CD4-positive, alpha-beta T cell treated with Interleukin-6 at 100 ng/mL for 8 hours (primary cell): ENCODE measurements around the gene DUSP3.

Source experiments
- DNase-seq: peaks from one replicate; pipeline ENCODE4 v3.0.0-alpha.2; 2020; ENCODE audit warnings: mixed read lengths, low spot score

The DUSP3 gene

GRCh38 chr17:43778337-43779144, at the start of gene DUSP3:
Gene DUSP3, minus strand, starts transcription at chr17:43778977. Its CDS starts 53 bp downstream, at chr17:43778924.
- DNase-seq: peak; percentile 63

- DNase-seq: no peak
Measured at GRCh38 chr17:43827596-43827995, 48.8 kb upstream of the DUSP3 start.

GRCh38 chr17:43826206-43826605, 47.4 kb upstream of the DUSP3 start:
- DNase-seq: no peak

GRCh38 chr17:43825567-43825966, 46.8 kb upstream of the DUSP3 start:
- DNase-seq: no peak

GRCh38 chr17:43823350-43824084, 44.7 kb upstream of the DUSP3 start:
- no peak for DNase-seq

- DNase-seq: no peak
Measured at GRCh38 chr17:43822570-43823190, 43.9 kb upstream of the DUSP3 start.

- DNase-seq: no peak
Measured at GRCh38 chr17:43820759-43821158, 42.0 kb upstream of the DUSP3 start.

- no peak for DNase-seq
Measured at GRCh38 chr17:43818966-43819365, 40.2 kb upstream of the DUSP3 start.

- DNase-seq: no peak
Measured at GRCh38 chr17:43817826-43818225, 39.0 kb upstream of the DUSP3 start.

GRCh38 chr17:43816336-43817320, 37.9 kb upstream of the DUSP3 start:
- DNase-seq: no peak

GRCh38 chr17:43814714-43815113, 35.9 kb upstream of the DUSP3 start:
- no peak for DNase-seq

- no peak for DNase-seq
Measured at GRCh38 chr17:43814026-43814425, 35.2 kb upstream of the DUSP3 start.

- no peak for DNase-seq
Measured at GRCh38 chr17:43813386-43813785, 34.6 kb upstream of the DUSP3 start.

- no peak for DNase-seq
Measured at GRCh38 chr17:43812396-43813265, 33.9 kb upstream of the DUSP3 start.

- DNase-seq: no peak
Measured at GRCh38 chr17:43810823-43811222, 32.0 kb upstream of the DUSP3 start.

GRCh38 chr17:43810226-43810715, 31.5 kb upstream of the DUSP3 start:
- no peak for DNase-seq

GRCh38 chr17:43809121-43809520, 30.3 kb upstream of the DUSP3 start:
- DNase-seq: no peak

GRCh38 chr17:43808076-43808475, 29.3 kb upstream of the DUSP3 start:
- no peak for DNase-seq

- DNase-seq: no peak
Measured at GRCh38 chr17:43805117-43805516, 26.3 kb upstream of the DUSP3 start.

- DNase-seq: no peak
Measured at GRCh38 chr17:43803758-43804157, 25.0 kb upstream of the DUSP3 start.

GRCh38 chr17:43801844-43802243, 23.1 kb upstream of the DUSP3 start:
- no peak for DNase-seq
